LoVo (cell line): ENCODE data around the gene DAB2IP.
"Not testable (repeated sequence)": the region's sequence is repeated elsewhere in the genome, so short reads cannot be mapped to it uniquely, and the experiment has no call there.

ENCODE experiments used
- DNase-seq: peaks from one replicate; pipeline ENCODE4 v3.0.0-alpha.2; 2016; ENCODE audit warnings: low spot score

Gene DAB2IP

DNA sequence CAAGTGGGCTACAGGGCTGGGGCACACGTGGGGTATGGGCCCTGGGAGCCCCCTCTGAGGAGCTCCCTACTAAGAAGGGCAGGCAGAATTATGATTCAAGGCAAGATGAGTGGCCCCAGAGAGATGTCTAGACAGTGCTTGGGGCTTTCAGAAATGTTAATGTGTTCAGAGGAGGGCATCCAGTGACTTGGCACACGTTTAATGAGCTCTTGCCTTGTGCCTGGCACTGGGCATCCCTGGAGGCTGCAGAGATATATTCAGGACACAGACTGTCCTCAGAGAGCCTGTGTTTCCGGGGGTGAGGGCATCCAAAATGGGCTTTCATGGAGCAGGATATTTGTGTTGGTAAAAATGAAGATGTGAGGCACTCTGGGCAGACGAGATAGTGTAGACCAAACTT, 25.4 kb upstream of the DAB2IP start:
- no peak for DNase-seq

DNA sequence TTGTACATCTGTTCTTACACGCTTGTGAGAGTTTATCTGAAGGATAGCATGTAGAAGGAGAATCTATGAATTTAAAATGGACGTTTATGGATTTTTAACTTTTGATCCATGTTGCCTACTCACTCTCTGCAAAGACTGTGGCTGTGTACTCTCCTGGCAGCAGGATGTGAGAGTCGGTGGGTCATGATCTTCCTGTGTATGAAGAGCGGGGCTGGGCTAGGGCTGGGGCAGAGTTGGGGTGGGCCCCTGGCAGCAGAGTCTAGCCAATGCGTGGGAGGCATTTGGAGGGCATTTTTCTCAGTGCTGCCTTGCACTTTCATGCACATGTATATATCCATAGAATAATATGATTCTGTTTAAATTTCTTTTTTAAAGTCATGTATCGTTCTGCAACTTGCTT, 24.0 kb upstream of the DAB2IP start:
- no peak for DNase-seq

GRCh38 chr9:121628401-121628800, 23.0 kb upstream of the DAB2IP start:
- DNase-seq: no peak

DNA sequence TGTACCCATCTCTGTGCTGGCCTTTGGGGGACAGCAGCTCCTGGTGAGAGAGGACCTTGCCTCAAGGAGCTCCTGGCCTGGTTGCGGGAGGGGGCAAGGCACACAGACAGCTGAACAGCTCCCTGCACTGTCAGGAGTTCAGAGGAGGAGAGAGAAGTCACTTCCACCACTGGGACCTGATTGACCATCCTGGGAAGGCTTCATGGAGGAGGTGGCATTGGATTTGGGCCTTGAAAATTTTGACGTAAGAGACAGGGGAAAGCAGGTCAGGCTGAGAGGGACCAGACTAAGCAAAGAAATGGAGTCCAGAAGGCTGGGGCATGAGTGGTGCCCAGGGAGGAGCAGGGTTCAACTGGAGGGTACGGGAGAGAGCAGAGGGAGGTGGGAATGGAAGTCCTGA, 20.3 kb upstream of the DAB2IP start:
- no peak for DNase-seq

- no peak for DNase-seq
Measured at GRCh38 chr9:121631978-121632418, 19.4 kb upstream of the DAB2IP start.

- DNase-seq: no peak
Measured at GRCh38 chr9:121633119-121633714, 18.2 kb upstream of the DAB2IP start.

GRCh38 chr9:121633736-121634135, 17.7 kb upstream of the DAB2IP start:
- DNase-seq: no peak

DNA sequence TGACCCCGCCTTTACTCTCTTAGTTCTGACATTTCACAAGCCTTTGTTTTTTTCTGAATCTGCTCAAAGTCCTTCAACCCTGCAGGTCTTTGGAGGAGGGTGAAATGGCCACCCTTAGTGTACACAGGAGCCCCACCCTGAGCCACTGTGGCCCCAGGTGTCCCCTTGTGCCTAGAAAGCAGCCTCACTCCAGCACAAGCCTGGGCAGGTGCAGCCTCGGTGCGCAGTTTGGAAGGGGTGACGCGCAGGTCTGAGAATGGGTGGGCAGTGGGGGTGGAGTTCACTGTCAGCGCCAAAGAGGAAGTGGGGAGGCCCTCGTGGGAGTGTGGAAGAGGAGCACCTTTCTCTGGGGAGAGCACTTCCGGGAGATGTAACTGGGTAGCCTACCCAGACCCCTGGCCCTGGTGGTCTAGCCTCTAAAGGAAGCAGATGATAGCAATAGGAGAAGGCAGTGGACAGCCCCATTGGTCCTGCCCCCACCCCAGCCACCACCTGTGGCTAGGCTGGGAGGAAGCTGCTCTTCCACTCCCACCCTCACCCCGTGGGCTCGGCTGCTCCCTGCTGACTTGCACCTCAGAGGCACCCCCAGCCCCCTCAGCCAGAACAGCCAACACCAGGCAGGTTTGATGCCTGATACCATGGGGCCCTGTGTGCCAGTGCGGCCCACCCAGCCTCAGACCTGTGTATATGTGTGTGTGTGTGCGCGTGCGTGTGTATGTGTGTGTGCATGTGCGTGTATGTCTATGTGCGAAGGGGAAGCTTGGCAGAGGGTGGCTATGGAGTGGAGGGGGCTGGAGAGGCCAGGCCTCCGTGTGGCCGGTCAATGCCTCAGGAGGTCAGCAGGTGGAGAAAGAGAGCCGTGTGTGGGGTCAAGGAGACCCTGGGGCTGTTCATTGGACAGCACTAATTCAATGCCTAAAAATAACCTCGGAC, 16.8 kb upstream of the DAB2IP start:
- no peak for DNase-seq

- no peak for DNase-seq
Measured at GRCh38 chr9:121635300-121635876, 16.0 kb upstream of the DAB2IP start.

- no peak for DNase-seq
Measured at GRCh38 chr9:121636341-121636865, 15.0 kb upstream of the DAB2IP start.

DNA sequence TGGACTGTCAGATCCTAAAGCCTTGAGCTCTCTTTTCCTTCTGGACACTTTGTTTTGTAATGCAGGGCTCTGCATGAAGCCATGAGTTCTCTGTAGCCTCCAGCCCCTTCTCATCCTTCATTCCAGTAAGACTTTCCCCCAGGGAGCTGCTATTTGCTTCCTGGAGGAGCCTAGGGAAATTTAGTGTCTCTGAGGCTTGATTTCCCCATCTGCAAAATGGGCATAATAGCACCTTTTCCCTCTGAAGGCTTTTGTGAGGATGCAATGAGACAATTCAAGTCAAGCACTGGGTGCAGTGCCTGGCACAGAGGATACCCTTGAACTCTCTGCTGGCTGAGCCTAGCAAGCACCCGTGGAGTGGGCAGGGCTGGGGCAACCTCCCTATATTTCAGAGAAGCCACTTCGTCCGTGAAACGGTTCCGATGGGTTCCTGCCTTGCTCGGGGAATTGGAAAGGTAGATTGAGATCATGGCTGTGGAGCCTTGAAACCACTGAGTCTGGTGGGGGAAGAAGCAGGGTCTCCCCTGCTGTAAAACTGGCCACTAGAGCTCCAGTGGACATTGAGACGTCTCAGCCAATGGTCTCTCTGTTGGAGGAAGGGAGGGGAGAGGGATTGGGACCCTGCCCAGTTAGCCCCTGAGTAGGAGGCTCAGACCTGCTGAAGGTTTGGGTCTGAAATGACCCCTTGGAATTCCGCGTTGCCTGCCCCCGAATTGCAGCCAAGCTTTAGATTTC, 14.3 kb upstream of the DAB2IP start:
- no peak for DNase-seq

- DNase-seq: no peak
Measured at GRCh38 chr9:121637713-121638220, 13.7 kb upstream of the DAB2IP start.

DNA sequence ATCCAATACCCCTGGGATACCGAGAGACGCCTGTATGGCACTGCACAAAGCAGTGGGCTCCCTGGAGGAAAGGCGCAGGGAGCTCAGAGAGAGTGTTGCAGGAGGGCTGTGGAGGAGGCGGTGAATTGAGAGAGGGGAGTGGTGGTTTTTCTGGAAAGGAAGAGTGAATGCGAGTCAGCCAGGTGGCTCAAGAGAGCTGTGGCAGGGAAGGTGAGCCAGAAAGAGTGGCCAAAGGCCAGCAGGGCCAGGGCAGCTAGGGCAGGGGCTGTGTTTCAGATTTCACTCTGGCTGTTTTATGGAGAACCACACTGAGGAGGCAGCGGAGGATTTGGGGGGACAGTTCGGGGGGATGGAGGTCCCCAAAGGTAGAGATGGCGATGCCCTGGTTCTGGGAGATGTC, 13.0 kb upstream of the DAB2IP start:
- no peak for DNase-seq

DNA sequence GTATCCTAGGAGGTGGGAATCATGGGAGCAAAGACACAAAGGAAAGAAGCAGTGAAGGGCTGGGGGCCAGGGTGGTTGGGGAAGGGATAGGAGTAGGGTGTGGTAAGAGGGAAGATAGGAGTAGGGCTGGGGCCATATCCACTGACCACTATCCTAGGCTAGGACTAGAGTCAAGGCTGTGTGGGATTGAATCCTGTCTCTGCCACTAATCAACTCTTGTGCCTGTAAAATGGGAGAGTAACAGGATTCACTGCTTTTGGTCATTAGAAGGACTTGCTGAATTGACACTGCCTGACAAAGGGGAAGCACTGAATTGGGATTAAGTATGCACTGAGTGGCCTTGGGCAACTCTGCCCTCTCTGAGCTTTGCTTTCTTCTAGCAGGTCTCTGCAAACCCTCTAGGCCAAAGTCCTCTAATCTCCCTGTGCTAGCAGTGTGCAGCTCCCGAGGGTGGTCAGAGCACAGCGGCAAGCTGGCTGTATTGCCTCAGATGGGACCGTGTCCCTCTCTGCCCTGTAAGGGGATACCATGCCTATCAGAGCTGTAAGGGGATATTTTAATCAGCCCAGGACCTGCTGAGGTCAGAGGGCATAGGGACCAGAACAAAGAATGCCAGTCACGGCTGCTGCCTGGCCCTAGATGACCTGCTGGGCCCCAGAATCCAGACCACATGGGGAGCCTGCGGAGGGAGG, 12.4 kb upstream of the DAB2IP start:
- DNase-seq: no peak

DNA sequence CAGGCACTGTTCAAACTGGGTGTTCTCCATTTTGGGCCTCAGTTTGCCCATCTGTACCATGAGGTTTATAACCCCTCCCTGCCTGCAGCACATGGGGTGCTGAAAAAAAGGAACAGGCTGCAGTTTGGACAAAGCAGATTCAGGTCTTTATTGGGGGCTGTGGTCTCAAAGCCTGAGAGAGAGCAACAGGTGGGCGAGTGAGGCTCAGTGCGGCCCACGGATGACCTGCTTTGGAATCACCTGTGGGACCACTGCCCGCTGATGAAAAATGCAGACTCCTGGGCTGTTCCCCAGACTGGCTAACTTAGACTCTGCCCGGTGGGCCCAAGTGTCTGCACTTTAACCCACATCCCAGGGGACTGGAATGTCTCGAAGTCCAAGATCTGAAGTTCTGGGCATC, 11.8 kb upstream of the DAB2IP start:
- no peak for DNase-seq

- no peak for DNase-seq
Measured at GRCh38 chr9:121640076-121640475, 11.4 kb upstream of the DAB2IP start.

DNA sequence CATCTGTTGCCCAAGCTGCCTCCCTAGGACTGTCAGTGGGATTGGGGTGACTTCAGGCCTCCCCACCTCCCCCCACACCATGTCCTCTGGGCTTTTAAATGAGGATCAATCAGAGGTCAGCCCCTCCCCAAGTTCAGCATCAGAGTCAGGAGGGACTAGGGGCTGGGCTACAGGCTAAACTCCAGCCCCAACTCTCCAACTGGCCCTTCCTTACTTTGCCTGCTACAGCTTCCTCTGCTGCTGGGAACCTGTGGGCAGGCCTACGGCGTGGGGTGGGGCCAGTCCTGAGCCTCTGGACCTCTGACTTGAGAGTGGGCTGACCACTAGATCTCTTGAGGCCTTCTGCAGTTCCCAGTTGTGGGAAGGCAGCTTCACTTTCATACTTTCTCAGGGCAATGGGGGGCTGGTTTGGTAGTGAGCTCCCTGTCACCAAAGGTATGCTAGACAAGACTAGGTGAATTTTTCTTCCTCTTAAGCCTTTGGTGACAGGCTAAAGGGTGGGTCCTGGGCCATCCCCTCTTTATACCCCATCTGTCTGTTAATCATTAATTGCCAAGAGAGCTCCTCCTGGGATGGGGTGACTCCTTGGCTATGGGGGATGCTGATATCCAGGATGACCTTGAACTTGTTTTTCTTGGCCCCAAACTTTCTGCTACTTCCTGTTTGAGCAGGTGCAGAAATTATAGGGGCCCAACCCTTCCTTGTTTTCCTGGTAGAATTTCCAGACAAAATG, 10.8 kb upstream of the DAB2IP start:
- DNase-seq: peak; percentile 24

DNA sequence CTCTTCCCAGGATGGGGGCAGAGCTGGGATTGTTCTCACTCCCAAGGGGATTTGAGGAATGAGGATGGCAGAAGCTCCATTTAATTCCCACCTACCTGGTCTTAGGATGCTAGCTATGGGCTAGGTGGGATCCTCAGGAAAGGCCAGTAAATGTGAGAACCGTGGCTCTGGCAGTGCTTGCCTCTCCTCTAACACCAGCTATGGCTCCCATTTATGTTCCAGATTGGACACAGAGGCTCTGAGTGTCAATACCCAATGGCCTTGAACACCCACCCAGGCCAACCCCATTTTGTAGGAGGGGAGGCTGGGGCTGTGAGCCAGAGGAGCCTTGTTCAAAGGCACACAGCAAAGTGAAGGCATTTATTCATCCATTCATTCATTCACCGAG, 10.2 kb upstream of the DAB2IP start:
- no peak for DNase-seq

GRCh38 chr9:121642758-121643157, 8.7 kb upstream of the DAB2IP start:
- no peak for DNase-seq

GRCh38 chr9:121643473-121643872, 8.0 kb upstream of the DAB2IP start:
- no peak for DNase-seq

GRCh38 chr9:121644040-121644439, 7.4 kb upstream of the DAB2IP start:
- DNase-seq: not testable (repeated sequence)
